Measurements from ENCODE around the gene OTUD3.

The OTUD3 gene

GRCh38 chr1:19960591-19960990 lies 78.4 kb downstream of the OTUD3 start:
- DNase-seq (ENCODE audit: low read depth): no peak
- H3K9me3 ChIP-seq (ENCODE audit: control insufficient read depth, low read length): peaks cover 10% of the 10 kb centered on the region
- no peaks in the 10 kb centered on the region for H3K36me3 ChIP-seq (ENCODE audit: control insufficient read depth, insufficient read depth, low read length, severe bottlenecking)
- peaks cover 36% of the 10 kb centered on the region for H3K27me3 ChIP-seq (replicated peaks; ENCODE audit: control insufficient read depth, insufficient read depth, low read length)
- no peak overlapping the region for H3K9ac ChIP-seq (ENCODE audit: low read length)
- H3K4me1 ChIP-seq (ENCODE audit: control insufficient read depth, insufficient read depth, low read length): peaks cover 8% of the 10 kb centered on the region
- H3K4me3 ChIP-seq (ENCODE audit: low read length): no peak overlapping the region

Data from adipocyte (in vitro differentiated cells).